NK-92 (cell line): ENCODE results near the gene KLRC3.
"Not testable (repeated sequence)": the region's sequence is repeated elsewhere in the genome, so short reads cannot be mapped to it uniquely, and the experiment has no call there.

Source experiments
- DNase-seq: peaks from one replicate; lab custom pipeline; 2025; ENCODE audit not compliant: unreplicated experiment; lab: John Stamatoyannopoulos, UW

Gene KLRC3

GRCh38 chr12:10420334-10420733 is at the start of gene KLRC3:
Gene KLRC3 (minus strand): TSS chr12:10420595. CDS start chr12:10420550, 45 bp downstream.
- DNase-seq = not testable (repeated sequence)

GRCh38 chr12:10469701-10470100 is 49.3 kb upstream of the KLRC3 start:
- no peak for DNase-seq

GRCh38 chr12:10466311-10466710 is 45.9 kb upstream of the KLRC3 start:
- no peak for DNase-seq

- DNase-seq = no peak
These were observed 37.4 kb upstream of the KLRC3 start for GRCh38 chr12:10457760-10458159.

- no peak for DNase-seq
These were observed 36.5 kb upstream of the KLRC3 start for GRCh38 chr12:10456856-10457255.

- DNase-seq = no peak
These were observed 35.4 kb upstream of the KLRC3 start for GRCh38 chr12:10455766-10456165.

GRCh38 chr12:10454531-10454930 is 34.1 kb upstream of the KLRC3 start:
- no peak for DNase-seq

- no peak for DNase-seq
These were observed 32.8 kb upstream of the KLRC3 start, which contains the start of gene KLRC1 for GRCh38 chr12:10453156-10453555. Gene KLRC1 (minus strand): TSS chr12:10453377. CDS start chr12:10451156, 2,221 bp downstream.

- no peak for DNase-seq
These were observed 27.8 kb upstream of the KLRC3 start for GRCh38 chr12:10448236-10448635.

GRCh38 chr12:10446052-10446451 is 25.7 kb upstream of the KLRC3 start:
- not testable (repeated sequence) for DNase-seq

GRCh38 chr12:10441144-10441543 is 20.7 kb upstream of the KLRC3 start:
- not testable (repeated sequence) for DNase-seq

- DNase-seq = not testable (repeated sequence)
These were observed 19.3 kb upstream of the KLRC3 start for GRCh38 chr12:10439608-10440274.

GRCh38 chr12:10437601-10438000 is 17.2 kb upstream of the KLRC3 start:
- DNase-seq = not testable (repeated sequence)

GRCh38 chr12:10435816-10436215 is 15.4 kb upstream of the KLRC3 start, which contains the start of gene KLRC2:
Gene KLRC2 (minus strand): TSS chr12:10436010. CDS start chr12:10435986, 24 bp downstream.
- DNase-seq = not testable (repeated sequence)

GRCh38 chr12:10430623-10431022 is 10.2 kb upstream of the KLRC3 start:
- DNase-seq = not testable (repeated sequence)

GRCh38 chr12:10425938-10426337 is 5.5 kb upstream of the KLRC3 start:
- DNase-seq = not testable (repeated sequence)

- not testable (repeated sequence) for DNase-seq
These were observed 4.0 kb upstream of the KLRC3 start for GRCh38 chr12:10424260-10424899.

GRCh38 chr12:10422159-10422558 is 1.8 kb upstream of the KLRC3 start:
- not testable (repeated sequence) for DNase-seq

GRCh38 chr12:10409392-10409791 is 11.0 kb downstream of the KLRC3 start, which contains the start of gene KLRC4:
Gene KLRC4 (minus strand): TSS chr12:10409757. CDS start chr12:10409575, 182 bp downstream.
- no peak for DNase-seq

GRCh38 chr12:10408842-10409241 is 11.6 kb downstream of the KLRC3 start:
- DNase-seq = no peak

- DNase-seq = no peak
These were observed 13.7 kb downstream of the KLRC3 start for GRCh38 chr12:10406725-10407124.

GRCh38 chr12:10405294-10405693 is 15.1 kb downstream of the KLRC3 start:
- DNase-seq = no peak
